HEK293T (cell line): Measurements from ENCODE around the gene GREM2.

Experiments
- BHLHE40 ChIP-seq: fragments of 450-650 bp; IDR thresholded peaks from 2 replicates; pipeline ENCODE4 v1.6.1; 2016; ENCODE audit warnings: mild to moderate bottlenecking, moderate library complexity, borderline replicate concordance
- FOXA1 ChIP-seq: fragments of 450-650 bp; IDR thresholded peaks from 2 replicates; pipeline ENCODE4 v1.6.1; 2016; ENCODE audit warnings: mild to moderate bottlenecking
- FOXM1 ChIP-seq: fragments of 450-650 bp; IDR thresholded peaks from 2 replicates; pipeline ENCODE4 v1.6.1; 2017; ENCODE audit warnings: mild to moderate bottlenecking, borderline replicate concordance
- ZNF384 ChIP-seq: fragments of 450-650 bp; IDR thresholded peaks from 2 replicates; pipeline ENCODE4 v1.6.1; 2016

DNA sequence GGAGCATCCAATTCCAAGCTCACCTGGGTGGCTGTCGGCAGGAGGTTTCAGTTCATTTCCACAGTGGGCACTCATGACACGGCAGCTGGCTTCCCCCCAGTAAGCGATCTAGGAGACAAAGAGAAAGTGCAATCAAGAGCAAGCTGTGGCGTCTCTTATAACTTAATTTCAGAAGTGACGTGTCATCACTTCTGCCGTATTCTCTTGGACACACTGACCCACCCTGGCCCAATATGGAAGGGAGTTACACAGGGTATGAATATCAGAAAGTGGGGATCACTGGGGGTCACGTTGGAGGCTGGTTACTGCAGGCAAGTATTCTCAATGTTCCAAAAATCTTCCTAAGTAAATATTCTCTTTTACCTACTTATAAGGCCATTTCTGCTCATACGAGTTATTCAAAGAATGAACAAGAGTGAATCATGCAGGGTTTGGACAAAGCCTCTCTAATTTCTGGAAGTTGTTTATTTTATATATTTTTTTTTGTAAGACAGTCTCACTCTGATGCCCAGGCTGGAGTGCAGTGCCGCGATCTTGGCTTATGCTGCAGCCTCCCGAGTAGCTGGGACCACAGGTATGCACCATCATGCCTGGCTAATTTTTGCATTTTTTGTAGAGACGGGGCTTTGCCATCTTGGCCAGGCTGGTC, 46.5 kb upstream of the GREM2 start:
- no peak for TF ChIP-seq ZNF384
- TF ChIP-seq BHLHE40, result no peak
- no peak for TF ChIP-seq FOXM1
- TF ChIP-seq FOXA1, result no peak
